Measurements from ENCODE around the gene DCUN1D1.

DCUN1D1 gene

DNA sequence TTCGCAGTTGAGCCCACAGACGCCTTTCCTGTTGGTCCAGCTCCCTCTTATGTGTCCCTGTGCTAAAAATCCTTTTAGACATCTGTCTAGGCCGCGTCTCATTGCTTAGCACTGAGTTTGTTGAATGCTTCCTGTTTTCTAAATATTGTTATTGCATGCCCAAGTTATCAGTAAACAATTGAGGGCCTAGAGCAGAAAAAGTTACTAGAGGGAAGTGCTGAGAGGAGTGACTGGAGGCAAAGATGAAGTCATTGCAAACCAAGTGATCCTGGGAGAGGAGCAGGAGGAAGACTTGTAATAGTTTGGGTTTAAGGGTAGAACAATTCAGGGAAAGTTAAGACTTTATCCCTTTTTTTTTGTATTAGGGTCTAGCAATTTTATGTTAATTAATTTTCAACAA, 88.1 kb downstream of the DCUN1D1 start:
- DNase-seq (ENCODE audit: low spot score) = no peak

DNA sequence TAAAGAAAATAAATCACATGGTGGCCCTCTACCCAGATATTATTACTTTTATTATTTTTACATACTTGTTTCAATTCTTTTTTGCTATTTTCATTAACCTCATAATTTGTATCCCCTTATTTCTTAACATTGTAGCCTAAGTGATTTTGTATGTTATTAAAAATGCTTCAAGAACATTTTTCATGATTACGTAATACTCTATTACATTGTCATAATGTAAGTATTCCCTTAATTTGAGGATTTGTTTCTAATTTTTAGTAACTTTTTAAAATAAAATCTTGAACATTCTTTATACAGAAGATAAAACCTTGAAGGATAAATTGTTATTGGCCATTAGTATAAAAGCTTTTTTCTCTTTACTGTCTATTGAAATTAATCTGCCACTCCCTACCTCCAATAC, 89.0 kb downstream of the DCUN1D1 start:
- DNase-seq (ENCODE audit: low spot score) = no peak

DNA sequence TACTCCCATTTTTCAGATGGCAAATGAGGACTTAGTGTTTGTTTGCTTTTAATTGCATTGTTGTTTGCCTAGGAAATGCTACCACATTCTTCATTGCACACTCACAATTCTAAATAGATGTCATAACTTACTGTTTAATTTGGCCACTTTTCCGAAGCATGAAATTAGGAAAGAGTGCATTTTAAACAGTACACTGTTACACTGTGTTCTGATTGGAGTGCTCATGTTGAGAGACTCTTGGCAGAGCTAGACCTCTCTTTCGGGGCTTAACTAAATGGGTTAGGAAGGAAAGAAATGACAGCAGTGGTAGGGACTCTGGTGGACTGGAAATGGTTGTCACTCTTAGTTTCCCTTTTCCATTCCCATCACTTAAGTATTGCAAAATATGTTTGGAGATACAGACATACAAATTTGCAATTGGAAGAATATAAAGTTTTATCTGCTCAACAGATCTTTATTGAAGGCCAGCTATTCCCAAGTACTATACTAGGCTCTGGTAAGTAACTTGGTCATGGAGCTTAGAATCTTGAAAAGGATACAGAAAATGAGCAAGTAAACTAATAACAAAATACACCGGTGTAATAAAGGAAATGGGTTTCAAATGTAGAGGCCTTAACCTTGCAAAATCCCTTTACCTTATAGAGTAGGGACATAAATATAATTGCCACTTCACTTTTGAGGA, 90.2 kb downstream of the DCUN1D1 start:
- DNase-seq (ENCODE audit: low spot score) = no peak
